AG04449 (cell line): ENCODE data around the gene AOPEP.
"Not testable (repeated sequence)": the region's sequence is repeated elsewhere in the genome, so short reads cannot be mapped to it uniquely, and the experiment has no call there.

ENCODE experiments used
- CTCF ChIA-PET: fragments of 350-600 bp; formaldehyde crosslinking; extraction: SDS; loops from one replicate; lab custom pipeline; 2021; ENCODE audit warnings: antibody characterized with exemption; lab: Yijun Ruan, JAX
- POLR2A ChIA-PET: fragments of 400-600, 350-600 bp; formaldehyde crosslinking; extraction: SDS; loops from one replicate; lab custom pipeline; 2020; ENCODE audit warnings: antibody characterized with exemption, inconsistent platforms; lab: Yijun Ruan, JAX
- DNase-seq: peaks from one replicate; pipeline ENCODE4 v3.0.0-alpha.2; 2010; ENCODE audit warnings: low read depth, low spot score
- H3K4me3 ChIP-seq: 2 replicates; pipeline ENCODE4 v1.5.1; 2011; ENCODE audit warnings: low read depth, mild to moderate bottlenecking, control low read depth, low read length
- CTCF ChIP-seq: IDR thresholded peaks from one replicate; pipeline ENCODE4 v1.5.1; 2011; ENCODE audit warnings: mild to moderate bottlenecking, moderate library complexity, low read length, control low read depth, inconsistent platforms; ENCODE audit not compliant: insufficient read depth; ENCODE audit errors: missing control alignments

AOPEP gene

GRCh38 chr9:95012902-95013301 is 286.4 kb downstream of the AOPEP start:
- no peak for DNase-seq
- no peak overlapping the region for H3K4me3 ChIP-seq
- ChIA-PET POLR2A (interaction anchor here (1.1 kb wide), 1 partner anchor 13 kb away, joined by 3 read pairs; no protein-coding TSS in a partner anchor), CTCF (interaction anchor here (1.0 kb wide), 1 partner anchor 114 kb away, joined by 3 read pairs; no protein-coding TSS in a partner anchor)
- no peak for TF ChIP-seq CTCF

GRCh38 chr9:95014917-95015316 is 288.4 kb downstream of the AOPEP start:
- POLR2A ChIA-PET = no interaction called here
- no peak for TF ChIP-seq CTCF
- CTCF ChIA-PET = no interaction called here
- no peak overlapping the region for H3K4me3 ChIP-seq
- DNase-seq = no peak

GRCh38 chr9:95015569-95015968 is 289.1 kb downstream of the AOPEP start:
- ChIA-PET POLR2A (interaction anchor here (1.6 kb wide), 1 partner anchor 154 kb away, joined by 5 read pairs; no protein-coding TSS in a partner anchor), CTCF (no interaction called here)
- no peak for DNase-seq
- TF ChIP-seq CTCF = no peak
- no peak overlapping the region for H3K4me3 ChIP-seq

- H3K4me3 ChIP-seq = no peak overlapping the region
- TF ChIP-seq CTCF = no peak
- POLR2A ChIA-PET = interaction anchor here (1.2 to 1.6 kb wide), 2 partner anchors 9 to 156 kb away, joined by 4 to 5 read pairs; no protein-coding TSS in a partner anchor
- DNase-seq = no peak
- CTCF ChIA-PET = interaction anchor here (0.7 to 1.3 kb wide), 5 partner anchors 9 to 337 kb away, joined by 3 to 4 read pairs (median 3); no protein-coding TSS in a partner anchor
Measured at GRCh38 chr9:95017062-95017461, 290.6 kb downstream of the AOPEP start.

GRCh38 chr9:95017661-95018060 is 291.2 kb downstream of the AOPEP start:
- TF ChIP-seq CTCF = no peak
- ChIA-PET CTCF (interaction anchor here (1.1 to 1.2 kb wide), 2 partner anchors 8 to 337 kb away, joined by 3 to 4 read pairs; no protein-coding TSS in a partner anchor), POLR2A (interaction anchor here (1.2 kb wide), 1 partner anchor 10 kb away, joined by 4 read pairs; no protein-coding TSS in a partner anchor)
- no peak for DNase-seq
- H3K4me3 ChIP-seq = no peak overlapping the region

- H3K4me3 ChIP-seq = peak overlapping the region; percentile 33
- TF ChIP-seq CTCF = no peak
- CTCF ChIA-PET = interaction anchor here (0.6 to 1.9 kb wide), 5 partner anchors 110 to 350 kb away, joined by 3 to 5 read pairs (median 4); no protein-coding TSS in a partner anchor
- DNase-seq = peak; percentile 75
- POLR2A ChIA-PET = interaction anchor here (1.2 kb wide), 1 partner anchor 11 kb away, joined by 6 read pairs; no protein-coding TSS in a partner anchor
Measured at GRCh38 chr9:95018099-95018936, 291.8 kb downstream of the AOPEP start.

- DNase-seq, H3K4me3 ChIP-seq: not testable (repeated sequence)
- CTCF ChIA-PET = interaction anchor here (1.3 to 1.9 kb wide), 5 partner anchors 109 to 352 kb away, joined by 3 to 7 read pairs (median 4); no protein-coding TSS in a partner anchor
- POLR2A ChIA-PET = interaction anchor here (1.1 kb wide), 1 partner anchor 25 kb away, joined by 4 read pairs; no protein-coding TSS in a partner anchor
Measured at GRCh38 chr9:95020644-95021043, 294.1 kb downstream of the AOPEP start.
